Fibroblast of pulmonary artery (primary cell): ENCODE results near the gene CRACDL.

Source experiments
- DNase-seq: peaks from one replicate; pipeline ENCODE4 v3.0.0-alpha.2; 2010; ENCODE audit warnings: low read depth
- H3K4me3 ChIP-seq: replicated peaks from 2 replicates; pipeline ENCODE4 v1.5.1; 2011; ENCODE audit warnings: low read depth, mild to moderate bottlenecking, control low read depth, low read length, moderate library complexity
- TF ChIP-seq, protein P1 (sequence below): IDR thresholded peaks from 2 replicates; pipeline ENCODE4 v1.5.1; 2011; ENCODE audit warnings: mild to moderate bottlenecking, control low read depth, low read length, inconsistent platforms; ENCODE audit errors: missing control alignments

The CRACDL gene

GRCh38 chr2:98824256-98825019, 111.6 kb downstream of the CRACDL start:
- no peak for DNase-seq
- TF ChIP-seq, protein P1, sequence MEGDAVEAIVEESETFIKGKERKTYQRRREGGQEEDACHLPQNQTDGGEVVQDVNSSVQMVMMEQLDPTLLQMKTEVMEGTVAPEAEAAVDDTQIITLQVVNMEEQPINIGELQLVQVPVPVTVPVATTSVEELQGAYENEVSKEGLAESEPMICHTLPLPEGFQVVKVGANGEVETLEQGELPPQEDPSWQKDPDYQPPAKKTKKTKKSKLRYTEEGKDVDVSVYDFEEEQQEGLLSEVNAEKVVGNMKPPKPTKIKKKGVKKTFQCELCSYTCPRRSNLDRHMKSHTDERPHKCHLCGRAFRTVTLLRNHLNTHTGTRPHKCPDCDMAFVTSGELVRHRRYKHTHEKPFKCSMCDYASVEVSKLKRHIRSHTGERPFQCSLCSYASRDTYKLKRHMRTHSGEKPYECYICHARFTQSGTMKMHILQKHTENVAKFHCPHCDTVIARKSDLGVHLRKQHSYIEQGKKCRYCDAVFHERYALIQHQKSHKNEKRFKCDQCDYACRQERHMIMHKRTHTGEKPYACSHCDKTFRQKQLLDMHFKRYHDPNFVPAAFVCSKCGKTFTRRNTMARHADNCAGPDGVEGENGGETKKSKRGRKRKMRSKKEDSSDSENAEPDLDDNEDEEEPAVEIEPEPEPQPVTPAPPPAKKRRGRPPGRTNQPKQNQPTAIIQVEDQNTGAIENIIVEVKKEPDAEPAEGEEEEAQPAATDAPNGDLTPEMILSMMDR: no peak

GRCh38 chr2:98823196-98824170, 112.5 kb downstream of the CRACDL start:
- no peak overlapping the region for H3K4me3 ChIP-seq
- TF ChIP-seq, protein P1: no peak
- DNase-seq: no peak

More at GRCh38 chr2:98824256-98825019, 111.6 kb downstream of the CRACDL start:
- H3K4me3 ChIP-seq: no peak overlapping the region

DNA sequence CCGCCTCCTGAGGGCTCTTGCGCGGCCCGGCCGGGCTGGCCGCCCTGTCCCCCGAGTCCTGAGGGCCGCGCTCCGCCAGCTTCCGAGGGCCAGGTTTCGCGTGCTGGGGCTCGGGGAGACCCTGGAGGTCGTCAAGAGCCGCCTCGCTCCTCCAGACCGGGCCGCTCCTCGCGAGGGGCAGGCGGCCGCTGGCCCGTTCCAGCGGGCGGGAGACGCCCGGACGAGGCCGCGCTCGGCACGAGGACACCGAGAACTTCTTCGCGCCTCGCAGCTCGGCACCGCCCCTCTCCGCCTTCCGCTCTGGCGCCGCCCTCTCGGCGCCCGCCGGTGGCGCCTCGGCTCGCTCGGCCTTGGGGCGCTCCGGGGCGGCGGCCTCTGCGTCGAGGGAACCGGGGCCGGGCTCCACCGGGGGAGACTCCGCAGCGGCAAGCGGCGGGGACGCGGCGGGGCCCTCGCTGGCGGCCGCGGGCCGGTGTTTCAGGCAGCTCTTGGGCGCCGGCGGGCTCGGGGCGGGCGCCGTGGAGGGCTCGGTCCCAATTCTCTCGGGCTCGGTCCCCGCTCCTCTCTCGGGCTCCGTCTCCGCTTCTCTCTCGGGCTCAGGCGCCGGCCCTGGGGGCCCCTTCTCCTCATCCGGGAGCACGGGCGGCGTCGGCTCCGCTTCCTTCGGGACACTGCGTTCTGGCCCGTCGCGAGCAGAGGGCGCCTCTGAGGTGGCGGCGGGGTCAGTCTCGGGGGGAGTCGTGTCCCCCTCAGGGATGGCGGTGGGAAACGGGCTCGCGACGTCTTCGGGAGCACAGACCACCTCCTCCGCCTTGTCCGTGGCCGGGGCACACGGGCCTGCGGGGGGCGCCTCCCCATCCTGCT, 113.5 kb downstream of the CRACDL start:
- H3K4me3 ChIP-seq: peak overlapping the region; percentile 14
- DNase-seq: no peak
- TF ChIP-seq, protein P1: peak; percentile 30

DNA sequence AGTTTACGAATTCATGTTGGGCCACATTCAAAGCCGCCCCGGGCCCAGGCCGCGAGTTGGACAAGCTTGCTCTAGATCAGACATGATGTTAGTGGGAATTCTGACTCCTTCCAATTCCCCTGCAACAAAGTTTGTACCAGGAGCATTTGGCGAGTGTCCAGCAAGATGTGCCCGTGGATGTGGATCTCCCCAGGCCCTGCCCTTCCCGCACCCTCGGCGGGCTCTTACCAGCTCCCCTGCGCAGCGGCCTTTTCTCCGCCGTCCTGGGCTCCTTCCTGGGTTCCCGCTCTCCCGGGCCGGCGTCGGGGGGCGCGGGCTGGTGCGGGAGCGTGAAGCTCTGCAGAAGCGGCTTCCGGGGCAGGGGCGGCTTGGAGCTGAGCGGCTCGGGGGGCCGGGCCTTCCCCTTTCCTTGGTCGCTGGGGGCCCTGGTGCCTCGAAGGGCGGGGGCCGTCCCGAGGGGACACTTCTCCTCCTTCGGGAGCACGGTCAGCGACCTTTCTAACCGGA, 114.3 kb downstream of the CRACDL start:
- H3K4me3 ChIP-seq: no peak overlapping the region
- no peak for DNase-seq
- TF ChIP-seq, protein P1: no peak

DNA sequence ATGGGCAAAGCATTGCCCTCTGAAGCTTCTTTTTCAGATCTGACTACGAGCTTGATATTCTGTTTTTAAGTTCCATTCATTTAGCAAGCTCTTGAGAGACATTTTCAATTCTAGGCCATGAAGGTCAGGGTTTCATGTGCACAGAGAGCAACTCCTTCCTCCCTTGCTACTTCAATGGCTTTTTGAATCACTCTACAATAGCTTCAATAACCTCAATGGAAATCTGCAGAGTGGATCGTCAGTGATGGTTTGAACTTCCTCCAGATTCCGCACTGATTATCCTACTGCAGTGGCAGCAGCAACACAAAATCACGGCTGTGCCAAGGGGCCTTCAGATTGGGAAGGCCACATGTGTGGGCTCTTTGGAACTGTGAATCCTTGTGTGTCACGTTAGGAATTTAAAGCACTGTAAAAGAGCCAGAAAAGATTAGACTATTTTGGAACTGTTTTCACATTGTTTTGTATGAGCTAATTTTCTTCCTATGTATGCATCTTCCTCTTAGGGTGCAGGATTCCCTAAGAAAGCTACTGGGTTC, 116.7 kb downstream of the CRACDL start:
- no peak overlapping the region for H3K4me3 ChIP-seq
- TF ChIP-seq, protein P1: no peak
- DNase-seq: no peak

- TF ChIP-seq, protein P1: no peak
- no peak overlapping the region for H3K4me3 ChIP-seq
- DNase-seq: no peak
Observed at GRCh38 chr2:98818164-98818563, 117.9 kb downstream of the CRACDL start.
